ENCODE data around the gene CCDC27. TPM values are rescaled to one million over a fixed set of nuclear protein-coding genes. Genes with fewer than 3 reads are reported as not detected.

Gene CCDC27
- total RNA-seq, 1 experiment from 2014 or later, result not detected

DNA sequence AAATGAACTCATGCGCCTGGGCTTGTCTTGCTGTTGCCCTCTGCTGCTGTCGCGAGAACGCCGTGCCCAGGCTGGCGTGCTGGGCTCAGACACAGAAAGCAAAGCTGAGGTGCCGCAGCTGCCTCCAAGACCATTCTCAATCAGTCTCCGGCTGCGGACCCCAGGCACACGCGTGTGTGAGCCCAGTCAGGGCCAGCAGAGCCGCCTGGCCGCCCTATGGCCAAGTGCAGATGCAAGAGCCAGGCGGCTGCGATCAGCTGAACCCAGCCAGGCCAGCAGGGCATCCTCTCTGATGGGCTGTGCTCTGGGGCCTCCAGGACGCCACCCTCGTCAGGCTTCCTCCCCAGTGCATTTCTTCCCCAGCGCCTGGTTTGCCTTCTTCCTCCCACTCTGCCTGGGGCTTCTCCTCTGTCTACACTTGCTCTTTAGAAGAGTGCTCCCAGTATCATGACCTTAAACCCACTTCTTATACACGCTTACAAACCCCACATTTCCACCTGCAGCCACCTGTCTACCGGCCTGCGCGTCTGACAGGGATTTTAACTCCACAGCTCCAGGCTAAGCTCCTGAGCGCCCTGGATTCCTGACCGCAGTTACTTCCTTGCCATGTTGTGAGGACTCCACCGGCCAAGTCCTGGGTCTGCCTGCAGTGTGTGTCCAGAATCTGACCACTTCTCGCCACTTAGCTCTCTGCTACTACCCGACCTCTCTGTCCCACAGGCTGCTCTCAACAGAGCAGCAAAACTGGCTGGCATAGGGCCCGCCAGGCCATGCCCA, 65.8 kb downstream of the CCDC27 start:
- no peak for DNase-seq (ENCODE audit: low spot score)

DNA sequence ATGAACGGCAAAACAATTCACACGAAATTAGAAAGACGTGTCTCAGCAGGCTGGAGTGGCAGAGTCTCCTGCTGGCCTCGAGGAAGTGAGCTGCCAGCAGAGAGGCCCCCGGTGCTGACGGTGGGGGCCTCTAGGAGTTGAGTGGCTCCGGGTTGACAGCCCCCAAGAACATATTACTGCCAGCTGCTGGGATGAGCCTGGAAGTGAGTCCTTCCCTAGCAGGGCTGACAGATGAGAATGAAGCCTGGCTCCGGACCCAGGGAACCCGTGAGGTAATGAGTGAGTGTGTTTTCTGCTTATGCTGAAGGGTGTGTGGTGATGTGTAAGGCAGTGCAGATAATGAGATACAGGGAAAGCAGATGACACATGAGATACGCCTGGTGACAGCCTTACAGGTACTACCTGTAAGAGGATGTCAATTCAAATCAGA, 67.5 kb downstream of the CCDC27 start:
- DNase-seq (ENCODE audit: low spot score), result no peak

DNA sequence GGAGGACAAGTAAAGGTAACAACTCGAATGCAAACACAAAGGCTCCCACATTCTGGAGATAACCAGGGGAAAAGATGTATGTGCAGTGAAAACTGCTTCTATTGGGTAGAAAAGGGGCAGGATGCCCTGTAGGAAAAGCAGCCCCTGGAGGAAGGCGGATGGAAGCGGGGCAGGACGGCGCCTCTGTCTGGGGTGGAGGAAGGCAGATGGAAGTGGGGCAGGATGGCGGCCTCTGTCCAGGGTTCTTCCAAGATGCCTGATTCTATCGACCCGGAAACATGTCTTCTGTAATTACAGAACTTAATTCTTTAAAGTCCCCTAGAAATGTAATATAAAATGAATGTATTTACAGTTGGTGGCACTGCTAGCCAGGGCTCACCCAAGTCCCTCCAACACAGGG, 68.1 kb downstream of the CCDC27 start:
- DNase-seq (ENCODE audit: low spot score), result no peak

DNA sequence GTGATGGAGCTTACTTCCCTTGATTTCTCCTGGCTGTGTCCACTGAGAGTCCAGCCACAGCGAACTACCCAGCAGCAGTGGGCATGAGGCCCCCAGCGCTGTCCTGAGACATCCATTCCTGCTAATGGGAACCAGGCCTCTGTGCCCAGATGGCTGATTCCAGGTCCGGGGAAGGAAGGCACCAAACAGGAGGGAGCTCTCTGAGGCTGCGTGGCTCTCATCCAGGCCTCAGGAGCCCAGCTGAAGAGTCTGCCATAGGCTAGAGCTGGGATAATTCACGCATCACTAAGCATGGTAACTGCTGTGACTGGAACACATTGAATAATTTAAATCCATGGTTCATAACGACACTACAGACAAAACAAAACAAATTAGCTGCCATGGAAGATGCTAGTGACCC, 68.8 kb downstream of the CCDC27 start:
- no peak for DNase-seq (ENCODE audit: low spot score)

Other genes starting within 250 kb of the CCDC27 start
- gene MEGF6, start 140.9 kb upstream of the CCDC27 start, total RNA-seq (2014; rRNA removed; shearing (Covaris generic)), result 0.58 and 1.1 TPM in 2 replicates
- 10.9 and 11.7 TPM in 2 replicates for gene TPRG1L, start 127.4 kb upstream of the CCDC27 start, total RNA-seq (2014; rRNA removed; shearing (Covaris generic))
- gene WRAP73, start 102.3 kb upstream of the CCDC27 start, total RNA-seq (2014; rRNA removed; shearing (Covaris generic)), result 23.8 and 29.5 TPM in 2 replicates
- gene TP73, start 99.9 kb upstream of the CCDC27 start, total RNA-seq (2014; rRNA removed; shearing (Covaris generic)), result 1.5 and 2.0 TPM in 2 replicates
- not detected in 2 replicates for gene SMIM1, start 20.3 kb downstream of the CCDC27 start, total RNA-seq (2014; rRNA removed; shearing (Covaris generic))
- 17.3 and 20.9 TPM in 2 replicates for gene LRRC47, start 44.0 kb downstream of the CCDC27 start, total RNA-seq (2014; rRNA removed; shearing (Covaris generic))
- 13.1 and 23.5 TPM in 2 replicates for gene CEP104, start 104.8 kb downstream of the CCDC27 start, total RNA-seq (2014; rRNA removed; shearing (Covaris generic))
- gene DFFB, start 105.0 kb downstream of the CCDC27 start, total RNA-seq (2014; rRNA removed; shearing (Covaris generic)), result 5.8 and 7.7 TPM in 2 replicates
- gene C1orf174, start 147.8 kb downstream of the CCDC27 start, total RNA-seq (2014; rRNA removed; shearing (Covaris generic)), result 46.3 and 49.3 TPM in 2 replicates